ENCODE measurements around the gene GYS2. TPM values are rescaled to one million over a fixed set of nuclear protein-coding genes. Genes with fewer than 3 reads are reported as not detected.
"Not testable (repeated sequence)": the region's sequence is repeated elsewhere in the genome, so short reads cannot be mapped to it uniquely, and the experiment has no call there.

The GYS2 gene
- total RNA-seq, 1 donor from 2014 or later = not detected

GRCh38 chr12:21647179-21647578 lies 42.5 kb upstream of the GYS2 start:
- H3K36me3 Mint-ChIP-seq (ENCODE audit: insufficient read depth) = peaks cover 72% of the 10 kb centered on the region
- no peak for TF ChIP-seq CTCF (IDR thresholded peaks at IDR 0.05; ENCODE audit: unreplicated experiment)
- H3K27me3 Mint-ChIP-seq = no peaks in the 10 kb centered on the region
- H3K4me1 Mint-ChIP-seq (ENCODE audit: low read depth) = peaks cover 80% of the 10 kb centered on the region
- no peak for DNase-seq (ENCODE audit: low spot score, unreplicated experiment)
- H3K27ac Mint-ChIP-seq = peak overlapping the region; percentile 66
- no peaks in the 10 kb centered on the region for H3K9me3 Mint-ChIP-seq (ENCODE audit: low read depth)
- H3K4me3 Mint-ChIP-seq (ENCODE audit: low read depth) = no peak overlapping the region

DNA sequence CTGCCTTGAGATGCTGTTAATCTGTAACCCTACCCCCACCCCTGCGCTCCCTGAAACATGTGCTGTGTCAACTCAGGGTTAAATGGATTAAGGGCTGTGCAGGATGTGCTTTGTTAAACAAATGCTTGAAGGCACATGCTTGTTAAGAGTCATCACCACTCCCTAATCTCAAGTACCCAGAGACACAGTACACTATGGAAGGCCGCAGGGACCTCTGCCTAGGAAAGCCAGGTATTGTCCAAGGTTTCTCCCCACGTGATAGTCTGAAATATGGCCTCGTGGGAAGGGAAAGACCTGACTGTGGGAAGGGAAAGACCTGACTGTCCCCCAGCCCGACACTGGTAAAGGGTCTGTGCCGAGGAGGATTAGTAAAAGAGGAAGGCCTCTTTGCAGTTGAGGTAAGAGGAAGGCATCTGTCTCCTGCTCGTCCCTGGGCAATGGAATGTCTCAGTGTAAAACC lies 40.4 kb upstream of the GYS2 start:
- Mint-ChIP-seq H3K36me3 (ENCODE audit: insufficient read depth) (peaks cover 76% of the 10 kb centered on the region), H3K4me1 (ENCODE audit: low read depth) (peaks cover 70% of the 10 kb centered on the region), H3K9me3 (ENCODE audit: low read depth) (peaks cover 12% of the 10 kb centered on the region), H3K27ac (peak overlapping the region; percentile 97), H3K4me3 (ENCODE audit: low read depth) (peak overlapping the region; percentile 58)
- DNase-seq (ENCODE audit: low spot score, unreplicated experiment); H3K27me3 Mint-ChIP-seq: not testable (repeated sequence)

DNA sequence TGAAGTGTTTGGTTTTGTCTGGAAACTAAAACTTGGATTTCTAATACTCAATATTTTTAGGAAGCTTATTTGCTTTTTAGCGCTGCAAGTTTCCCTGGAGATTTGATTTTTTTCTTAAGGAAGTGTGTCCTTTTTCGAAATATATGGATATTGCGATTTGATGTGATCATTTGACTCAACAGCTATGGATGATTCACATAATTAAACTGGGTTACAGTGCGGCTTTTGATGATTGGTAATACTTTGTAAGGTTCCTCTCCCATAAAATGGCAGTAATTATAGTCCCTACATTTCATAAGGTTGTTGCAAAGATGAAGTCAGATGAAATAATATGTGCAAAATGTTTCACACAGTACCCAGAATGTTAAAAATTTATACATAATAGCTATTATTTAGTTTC lies 39.9 kb upstream of the GYS2 start:
- Mint-ChIP-seq H3K4me3 (ENCODE audit: low read depth) (no peak overlapping the region), H3K27ac (no peak overlapping the region), H3K4me1 (ENCODE audit: low read depth) (peaks cover 69% of the 10 kb centered on the region), H3K36me3 (ENCODE audit: insufficient read depth) (peaks cover 76% of the 10 kb centered on the region), H3K27me3 (no peaks in the 10 kb centered on the region), H3K9me3 (ENCODE audit: low read depth) (peaks cover 12% of the 10 kb centered on the region)
- no peak for DNase-seq (ENCODE audit: low spot score, unreplicated experiment)
- no peak for TF ChIP-seq CTCF (IDR thresholded peaks at IDR 0.05; ENCODE audit: unreplicated experiment)

DNA sequence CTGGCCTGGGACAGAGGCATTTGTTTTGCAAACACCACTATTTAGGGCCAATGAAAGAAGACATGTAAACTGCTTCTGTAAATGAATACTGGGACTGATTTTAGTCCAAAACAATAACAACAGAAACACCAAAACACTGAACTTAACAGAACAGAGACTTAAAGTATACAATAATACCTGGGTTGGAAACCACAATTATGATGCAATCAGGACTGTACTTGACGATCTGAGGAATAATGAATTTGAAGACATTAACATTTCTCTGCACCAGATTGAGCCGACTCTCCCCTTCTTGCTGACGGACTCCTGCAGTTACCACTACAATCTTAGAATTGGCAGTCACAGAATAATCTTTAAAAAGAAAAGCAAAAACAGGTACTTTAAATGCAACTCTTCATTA lies 39.1 kb upstream of the GYS2 start:
- DNase-seq (ENCODE audit: low spot score, unreplicated experiment) = no peak
- Mint-ChIP-seq H3K4me1 (ENCODE audit: low read depth) (peaks cover 70% of the 10 kb centered on the region), H3K27me3 (no peaks in the 10 kb centered on the region), H3K9me3 (ENCODE audit: low read depth) (peaks cover 12% of the 10 kb centered on the region), H3K27ac (peak overlapping the region; percentile 10), H3K4me3 (ENCODE audit: low read depth) (no peak overlapping the region), H3K36me3 (ENCODE audit: insufficient read depth) (peaks cover 78% of the 10 kb centered on the region)
- TF ChIP-seq CTCF (IDR thresholded peaks at IDR 0.05; ENCODE audit: unreplicated experiment) = no peak

GRCh38 chr12:21642707-21643389 lies 38.2 kb upstream of the GYS2 start:
- Mint-ChIP-seq H3K27ac (peak overlapping the region; percentile 1), H3K4me3 (ENCODE audit: low read depth) (no peak overlapping the region)

More at GRCh38 chr12:21642707-21643389, 38.2 kb upstream of the GYS2 start:
- no peak for TF ChIP-seq CTCF (IDR thresholded peaks at IDR 0.05; ENCODE audit: unreplicated experiment)
- Mint-ChIP-seq H3K36me3 (ENCODE audit: insufficient read depth) (peaks cover 76% of the 10 kb centered on the region), H3K4me1 (ENCODE audit: low read depth) (peaks cover 73% of the 10 kb centered on the region), H3K27me3 (no peaks in the 10 kb centered on the region), H3K9me3 (ENCODE audit: low read depth) (peaks cover 12% of the 10 kb centered on the region)
- no peak for DNase-seq (ENCODE audit: low spot score, unreplicated experiment)
